ENCODE measurements around the gene WWTR1.

- TF ChIP-seq CTCF (conservative IDR thresholded peaks at IDR 0.05; ENCODE audit: low read depth, low read length) (no peak), EZH2 (IDR thresholded peaks at IDR 0.05; ENCODE audit: low read length, unreplicated experiment) (no peak), EZH2phosphoT487 (IDR thresholded peaks at IDR 0.05; ENCODE audit: borderline replicate concordance, low read length) (no peak)
These were observed 94.7 kb downstream of the WWTR1 start for GRCh38 chr3:149563114-149563513.

Data from PC-3 (cell line).